ENCODE measurements around the gene CCT4.
"Not testable (repeated sequence)": the region's sequence is repeated elsewhere in the genome, so short reads cannot be mapped to it uniquely, and the experiment has no call there.

CCT4 gene

DNA sequence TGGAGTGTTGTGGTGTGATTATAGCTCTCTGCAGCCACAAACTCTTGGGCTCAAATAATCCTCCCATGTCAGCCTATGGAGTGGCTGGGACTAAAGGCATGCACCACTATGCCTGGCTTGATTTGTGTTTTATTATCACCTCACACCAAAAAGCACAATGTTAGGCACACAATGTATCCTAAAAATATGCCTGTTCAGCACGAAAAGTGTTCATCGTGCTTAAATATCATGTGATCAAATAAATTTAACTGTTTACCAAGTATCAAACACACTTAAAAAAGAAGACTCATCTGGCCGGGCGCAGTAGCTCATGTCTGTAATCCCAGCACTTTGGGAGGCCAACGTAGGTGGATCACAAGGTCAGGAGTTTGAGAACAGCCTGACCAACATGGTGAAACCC is 5.6 kb downstream of the CCT4 start:
- DNase-seq (ENCODE audit: low spot score): no peak
- TF ChIP-seq, protein P1, sequence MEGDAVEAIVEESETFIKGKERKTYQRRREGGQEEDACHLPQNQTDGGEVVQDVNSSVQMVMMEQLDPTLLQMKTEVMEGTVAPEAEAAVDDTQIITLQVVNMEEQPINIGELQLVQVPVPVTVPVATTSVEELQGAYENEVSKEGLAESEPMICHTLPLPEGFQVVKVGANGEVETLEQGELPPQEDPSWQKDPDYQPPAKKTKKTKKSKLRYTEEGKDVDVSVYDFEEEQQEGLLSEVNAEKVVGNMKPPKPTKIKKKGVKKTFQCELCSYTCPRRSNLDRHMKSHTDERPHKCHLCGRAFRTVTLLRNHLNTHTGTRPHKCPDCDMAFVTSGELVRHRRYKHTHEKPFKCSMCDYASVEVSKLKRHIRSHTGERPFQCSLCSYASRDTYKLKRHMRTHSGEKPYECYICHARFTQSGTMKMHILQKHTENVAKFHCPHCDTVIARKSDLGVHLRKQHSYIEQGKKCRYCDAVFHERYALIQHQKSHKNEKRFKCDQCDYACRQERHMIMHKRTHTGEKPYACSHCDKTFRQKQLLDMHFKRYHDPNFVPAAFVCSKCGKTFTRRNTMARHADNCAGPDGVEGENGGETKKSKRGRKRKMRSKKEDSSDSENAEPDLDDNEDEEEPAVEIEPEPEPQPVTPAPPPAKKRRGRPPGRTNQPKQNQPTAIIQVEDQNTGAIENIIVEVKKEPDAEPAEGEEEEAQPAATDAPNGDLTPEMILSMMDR (conservative IDR thresholded peaks at IDR 0.05; ENCODE audit: low read depth): no peak
- POLR2A ChIA-PET (ENCODE audit: low non-redundant PET): no interaction called here
- H3K27ac ChIP-seq: no peak overlapping the region
- CTCF ChIA-PET: no interaction called here

DNA sequence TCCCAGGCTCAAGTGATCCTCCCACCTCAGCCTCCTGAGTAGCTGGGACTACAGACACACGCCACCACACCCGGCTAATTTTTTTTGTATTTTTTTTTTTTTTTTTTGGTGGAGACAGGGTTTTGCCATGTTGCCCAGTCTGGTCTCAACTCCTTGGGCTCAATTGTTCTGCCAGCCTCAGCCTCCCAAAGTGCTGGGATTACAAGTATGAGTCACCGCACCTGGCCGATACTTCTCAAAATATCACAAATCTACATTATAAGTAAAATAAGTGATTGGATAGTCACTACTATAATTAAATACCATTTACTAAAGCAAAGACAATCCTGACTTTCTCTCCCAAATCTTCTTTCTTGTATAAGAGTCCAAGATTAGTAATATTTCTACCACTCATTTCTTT is 9.1 kb downstream of the CCT4 start:
- CTCF ChIA-PET; DNase-seq (ENCODE audit: low spot score): not testable (repeated sequence)
- POLR2A ChIA-PET (ENCODE audit: low non-redundant PET): interaction anchor here (0.6 to 0.7 kb wide), 2 partner anchors 12 to 998 kb away, joined by 3 to 6 read pairs; no protein-coding TSS in a partner anchor
- H3K27ac ChIP-seq: peak overlapping the region; percentile 56

DNA sequence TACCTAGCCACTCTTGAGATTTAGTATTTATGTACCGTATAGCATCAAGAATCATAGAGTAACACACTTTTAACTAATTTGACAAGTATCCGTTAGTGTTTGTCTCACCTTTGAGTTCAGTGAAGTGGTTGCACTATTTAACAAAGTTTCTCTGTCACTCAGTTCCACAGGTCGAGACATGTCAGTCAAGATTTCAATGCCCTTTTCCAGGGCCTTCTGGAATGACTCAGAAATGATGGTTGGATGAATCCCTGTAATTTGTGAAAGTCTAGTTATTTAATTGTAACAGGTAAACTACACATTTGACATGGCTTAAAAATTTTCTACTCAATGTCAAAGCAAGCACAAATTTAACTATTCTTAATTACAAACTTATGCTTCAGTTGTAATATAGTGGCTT is 9.7 kb downstream of the CCT4 start:
- POLR2A ChIA-PET (ENCODE audit: low non-redundant PET): interaction anchor here (0.7 kb wide), 1 partner anchor 997 kb away, joined by 6 read pairs; no protein-coding TSS in a partner anchor
- CTCF ChIA-PET: no interaction called here
- peak overlapping the region; percentile 56 for H3K27ac ChIP-seq
- TF ChIP-seq, protein P1 (conservative IDR thresholded peaks at IDR 0.05; ENCODE audit: low read depth): no peak
- peak; percentile 80 for DNase-seq (ENCODE audit: low spot score)

DNA sequence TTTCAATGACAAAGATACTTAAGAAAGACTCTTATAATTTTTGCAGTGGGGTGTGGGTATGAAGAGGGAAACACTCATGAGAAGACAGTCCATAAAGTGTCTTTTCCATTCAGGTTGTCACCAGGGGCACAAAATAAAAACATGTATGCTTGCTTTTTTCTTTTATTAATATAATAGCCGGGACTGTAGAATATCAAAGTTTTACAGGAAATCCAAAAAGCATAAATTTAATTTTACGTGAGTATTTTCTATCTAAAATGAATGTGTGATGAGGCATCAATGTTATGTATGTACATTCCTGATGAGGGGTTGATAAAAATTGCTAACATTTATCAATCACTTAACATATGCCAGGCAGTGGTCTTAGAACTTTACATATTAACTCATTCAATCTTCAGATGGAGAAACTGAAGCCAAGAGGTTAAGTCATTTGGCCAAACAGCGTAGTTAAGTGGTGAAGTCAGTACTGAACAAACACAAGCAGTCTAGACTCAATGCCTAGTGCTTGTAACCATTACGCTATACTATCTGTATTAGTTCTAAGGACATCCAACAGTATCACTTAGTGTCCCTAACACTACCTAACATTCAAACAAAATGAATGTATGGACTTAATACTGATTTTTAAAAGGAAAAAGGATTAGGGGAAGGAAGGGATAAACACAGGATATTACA is 10.7 kb downstream of the CCT4 start:
- DNase-seq (ENCODE audit: low spot score): no peak
- ChIA-PET POLR2A (ENCODE audit: low non-redundant PET) (no interaction called here), CTCF (no interaction called here)
- TF ChIP-seq, protein P1 (conservative IDR thresholded peaks at IDR 0.05; ENCODE audit: low read depth): no peak
- no peak overlapping the region for H3K27ac ChIP-seq

DNA sequence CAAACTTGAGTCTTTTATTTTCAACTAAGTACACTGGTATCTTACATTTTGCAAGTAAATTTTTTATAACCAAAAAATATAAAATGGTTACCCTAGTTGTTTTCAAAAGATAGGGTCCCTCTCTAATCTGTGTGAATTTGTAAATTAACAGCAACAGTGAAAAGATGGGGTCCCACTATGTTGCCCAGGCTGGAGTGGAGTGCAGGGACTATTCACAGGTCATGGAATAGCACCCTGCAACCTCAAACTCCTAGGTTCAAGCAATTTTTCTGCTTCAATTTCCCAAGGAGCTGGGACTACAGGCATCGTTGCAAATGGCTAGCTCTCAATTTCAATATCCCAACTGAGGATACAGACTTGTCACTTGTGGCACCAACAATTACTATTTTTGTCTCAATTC is 12.1 kb downstream of the CCT4 start:
- DNase-seq (ENCODE audit: low spot score): no peak
- POLR2A ChIA-PET (ENCODE audit: low non-redundant PET): no interaction called here
- no peak overlapping the region for H3K27ac ChIP-seq
- CTCF ChIA-PET: no interaction called here
- TF ChIP-seq, protein P1 (conservative IDR thresholded peaks at IDR 0.05; ENCODE audit: low read depth): no peak

DNA sequence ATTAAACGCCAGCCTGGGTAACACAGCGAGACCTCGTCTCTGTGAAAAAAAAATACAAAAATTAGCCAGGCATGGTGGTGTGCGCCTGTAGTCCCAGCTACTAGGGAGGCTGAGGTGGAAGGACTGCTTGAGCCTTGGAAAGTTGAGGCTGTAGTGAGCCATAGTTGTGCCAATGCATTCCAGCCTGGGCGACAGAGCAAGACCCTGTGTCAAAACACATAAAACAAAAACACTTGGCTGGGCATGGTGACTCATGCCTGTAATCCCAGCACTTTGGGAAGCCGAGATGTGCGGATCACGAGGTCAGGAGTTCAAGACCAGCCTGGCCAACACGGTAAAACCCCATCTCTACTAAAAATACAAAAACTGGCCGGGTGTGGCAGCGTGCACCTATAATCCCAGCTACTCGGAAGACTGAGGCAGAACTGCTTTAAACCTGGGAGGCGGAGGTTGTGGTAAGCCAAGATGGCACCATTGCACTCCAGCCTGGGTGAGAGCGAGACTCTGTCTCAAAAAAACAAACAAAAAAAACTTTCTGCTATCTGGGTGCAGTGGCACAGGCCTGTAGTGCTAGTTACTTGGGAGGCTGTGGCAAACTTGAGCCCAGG is 21.9 kb downstream of the CCT4 start:
- ChIA-PET POLR2A (ENCODE audit: low non-redundant PET) (interaction anchor here (0.5 kb wide), 1 partner anchor 17 kb away, joined by 3 read pairs; no protein-coding TSS in a partner anchor), CTCF (interaction anchor here (0.6 kb wide), 1 partner anchor 1183 kb away, joined by 4 read pairs; no protein-coding TSS in a partner anchor)
- not testable (repeated sequence) for H3K27ac ChIP-seq; DNase-seq (ENCODE audit: low spot score)

DNA sequence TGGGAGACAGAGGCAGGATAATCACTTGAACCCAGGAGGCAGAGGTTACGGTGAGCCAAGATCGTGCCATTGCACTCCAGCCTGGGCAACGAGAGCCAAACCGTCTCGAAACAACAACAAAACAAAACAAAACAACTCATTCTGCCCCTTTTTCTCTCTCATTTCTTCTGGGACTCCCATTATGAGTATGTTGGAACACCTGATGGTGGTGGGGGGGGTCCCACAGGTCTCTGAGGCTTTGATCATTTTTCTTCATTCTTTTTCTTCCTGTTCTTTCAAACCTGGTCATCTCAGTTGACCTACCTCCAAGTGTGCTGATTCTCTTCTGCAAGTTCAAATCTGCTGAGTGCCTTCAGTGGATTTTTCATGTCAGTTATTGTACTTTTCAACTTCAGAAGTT is 26.4 kb downstream of the CCT4 start:
- DNase-seq (ENCODE audit: low spot score): no peak
- ChIA-PET CTCF (no interaction called here), POLR2A (ENCODE audit: low non-redundant PET) (no interaction called here)
- H3K27ac ChIP-seq: no peak overlapping the region
- TF ChIP-seq, protein P1 (conservative IDR thresholded peaks at IDR 0.05; ENCODE audit: low read depth): no peak

Measured in RWPE1 (cell line).